Naive B cell (primary cell): ENCODE measurements around the gene SAP25. TPM values are rescaled to one million over a fixed set of nuclear protein-coding genes. Genes with fewer than 3 reads are reported as not detected.
A peak's percentile ranks its signal among the peaks of the same experiment; 100 is the strongest.
"Not testable (repeated sequence)": the region's sequence is repeated elsewhere in the genome, so short reads cannot be mapped to it uniquely, and the experiment has no call there.

Experiments used
- ATAC-seq, 2 donors: fragments of 150-1000 bp; cut with Tn5 transposase; 2 replicates each; pipeline ENCODE4 v1.10.0; 2021; ENCODE audit warnings: low read depth in 2 of 2, mild to moderate bottlenecking in 2 of 2, moderate library complexity in 2 of 2
- DNase-seq: peaks from one replicate; pipeline ENCODE4 v3.0.0; 2022
- H3K27ac Mint-ChIP-seq, 6 donors: one replicate each; pipeline ENCODE4 v1.8.0; 2020 to 2022; ENCODE audit warnings: mild to moderate bottlenecking in 6 of 6, mixed read lengths in 6 of 6, moderate library complexity in 5 of 6, inconsistent platforms in 2 of 6
- H3K27me3 Mint-ChIP-seq, 3 donors: one replicate each; pipeline ENCODE4 v1.8.0; 2021 to 2022; ENCODE audit warnings: mixed read lengths in 3 of 3, mild to moderate bottlenecking in 1 of 3
- H3K36me3 Mint-ChIP-seq, 2 donors: one replicate each; pipeline ENCODE4 v1.8.0; 2020 to 2022; ENCODE audit warnings: mixed read lengths in 2 of 2, inconsistent platforms in 1 of 2, mild to moderate bottlenecking in 1 of 2
- H3K4me1 Mint-ChIP-seq, 3 donors: one replicate each; pipeline ENCODE4 v1.8.0; 2020 to 2022; ENCODE audit warnings: mixed read lengths in 3 of 3, inconsistent platforms in 1 of 3, mild to moderate bottlenecking in 1 of 3, moderate library complexity in 1 of 3
- H3K4me3 Mint-ChIP-seq, 8 donors: one replicate each; pipeline ENCODE4 v1.8.0; 2020 to 2022; ENCODE audit warnings: mild to moderate bottlenecking in 8 of 8, mixed read lengths in 8 of 8, moderate library complexity in 8 of 8, inconsistent platforms in 2 of 8
- H3K9me3 Mint-ChIP-seq, 7 donors: one replicate each; pipeline ENCODE4 v1.8.0; 2020 to 2022; ENCODE audit warnings: mixed read lengths in 7 of 7, mild to moderate bottlenecking in 5 of 7, inconsistent platforms in 2 of 7, moderate library complexity in 1 of 7
- polyA plus RNA-seq, 6 donors: library from polyadenylated mRNA; unstranded; fragments of 300-500 nt; fragmentation: Illumina TruSeq; gene quantifications; one replicate each; pipeline ENCODE4 v1.2.3, GENCODE V29; 2021; ENCODE audit warnings: low read depth in 6 of 6

The SAP25 gene
- polyA plus RNA-seq, 6 donors from 2014 or later: not detected

DNA sequence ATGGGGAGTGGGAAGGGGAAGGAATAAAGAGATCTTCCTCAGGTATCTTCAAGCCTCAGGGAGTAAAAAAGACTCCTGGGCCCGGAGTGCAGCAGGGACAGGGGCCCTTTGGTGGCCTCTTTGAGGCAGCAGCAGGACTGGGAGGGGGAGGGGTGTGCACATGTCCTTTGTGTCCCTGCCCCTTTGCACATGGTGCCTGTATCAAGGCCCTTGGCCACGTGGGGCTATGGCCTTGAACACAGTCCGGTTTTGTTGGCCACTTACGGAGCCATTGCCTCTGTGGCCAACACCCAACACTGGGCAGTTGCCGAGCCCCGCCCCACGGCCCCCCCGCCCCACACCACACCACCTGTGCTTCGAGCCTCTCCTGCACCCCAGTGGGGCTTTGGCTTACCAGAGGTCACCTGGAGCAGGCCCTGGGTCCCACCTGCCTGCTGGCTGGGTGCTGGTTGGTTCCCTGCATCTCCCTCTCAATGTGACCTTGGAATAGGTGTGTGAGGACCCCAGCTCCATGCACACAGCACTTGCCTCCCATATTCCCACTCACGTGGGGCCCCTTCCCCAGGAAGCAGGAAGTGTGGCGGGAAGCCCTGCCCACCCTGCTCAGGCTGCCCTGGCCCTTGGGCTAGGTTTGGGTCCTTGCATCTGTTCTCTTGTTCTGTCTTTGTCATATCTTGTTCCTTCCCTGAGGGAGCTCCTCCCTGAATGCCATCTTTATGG lies 5.4 kb downstream of the SAP25 start:
- no peaks in the 10 kb centered on the region for H3K36me3 Mint-ChIP-seq
- no peak for DNase-seq
- no peaks in the 10 kb centered on the region for H3K9me3 Mint-ChIP-seq
- H3K27ac Mint-ChIP-seq: peak overlapping the region in 2 of 6 donors; percentile 42 to 89
- no peak for ATAC-seq
- H3K4me3 Mint-ChIP-seq: peak overlapping the region in 3 of 8 donors; percentile 47 to 85 (median 69)
- H3K27me3 Mint-ChIP-seq: no peaks in the 10 kb centered on the region
- peaks cover 27 to 61% (median 52%) of the 10 kb centered on the region in 3 donors for H3K4me1 Mint-ChIP-seq

DNA sequence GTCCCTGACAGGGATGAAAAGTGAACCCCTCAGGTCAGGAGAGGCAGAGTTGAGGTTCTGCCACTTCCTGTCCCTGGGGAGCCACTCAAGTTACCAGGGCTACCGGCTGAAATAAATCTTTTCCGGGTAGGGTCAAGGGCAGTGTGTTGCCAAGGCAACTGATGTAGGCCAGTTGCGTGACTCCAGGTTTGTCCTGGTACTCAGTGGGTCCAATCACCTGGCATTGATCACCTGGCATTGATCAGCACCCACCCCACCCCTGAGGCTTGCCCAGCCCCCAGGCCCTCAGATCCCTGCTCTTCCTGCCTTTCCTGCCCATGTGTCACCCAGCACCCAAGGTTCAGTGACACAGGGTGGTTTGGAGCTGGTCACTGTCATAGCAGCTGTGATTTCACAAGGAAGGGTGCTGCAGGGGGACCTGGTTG lies 5.9 kb downstream of the SAP25 start:
- DNase-seq: no peak
- Mint-ChIP-seq H3K36me3 (no peaks in the 10 kb centered on the region), H3K27ac (peak overlapping the region in 2 of 6 donors; percentile 24 to 68), H3K4me3 (peak overlapping the region in 1 of 8 donors; percentile 47), H3K9me3 (no peaks in the 10 kb centered on the region), H3K27me3 (no peaks in the 10 kb centered on the region), H3K4me1 (peaks cover 27 to 61% (median 52%) of the 10 kb centered on the region in 3 donors)
- no peak for ATAC-seq

DNA sequence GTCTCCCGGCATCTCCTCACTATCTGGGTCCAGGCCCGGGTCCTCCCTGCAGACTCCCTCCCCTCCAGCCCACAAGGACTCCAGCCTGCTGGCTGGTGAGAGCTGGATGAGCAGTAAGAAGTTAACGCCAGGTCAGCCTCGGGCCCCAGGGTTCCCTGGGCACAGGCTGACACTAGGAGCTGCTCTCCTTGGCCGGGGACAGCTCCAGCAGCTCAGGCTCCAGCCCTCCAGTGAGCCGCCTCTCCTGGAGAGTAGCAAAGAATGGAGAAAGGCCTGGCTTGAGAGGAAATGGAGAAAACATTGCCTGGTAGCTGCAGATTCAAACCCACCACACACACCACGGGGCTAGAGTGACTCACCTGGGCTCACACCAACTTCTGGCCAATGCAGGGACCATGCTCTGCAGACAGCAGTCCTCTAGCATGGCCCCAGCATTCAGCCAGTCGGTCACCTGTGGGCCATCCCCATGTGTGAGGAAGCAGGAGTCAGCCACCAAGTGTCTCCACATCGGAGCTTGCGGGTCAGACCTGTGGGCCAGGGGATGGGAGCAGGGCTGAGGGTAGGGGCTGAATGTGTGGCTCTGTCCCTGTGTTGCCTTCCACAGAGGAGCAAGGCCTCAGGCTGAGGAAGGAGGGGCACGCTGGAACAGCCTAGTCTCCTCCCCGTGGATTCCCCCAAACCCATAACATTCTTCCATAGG lies 6.5 kb downstream of the SAP25 start:
- H3K36me3 Mint-ChIP-seq: no peaks in the 10 kb centered on the region
- H3K4me3 Mint-ChIP-seq: peak overlapping the region in 1 of 8 donors; percentile 37
- H3K27me3 Mint-ChIP-seq: no peaks in the 10 kb centered on the region
- DNase-seq (no peak), ATAC-seq (no peak)
- peak overlapping the region in 2 of 6 donors; percentile 8 to 68 for H3K27ac Mint-ChIP-seq
- H3K4me1 Mint-ChIP-seq: peaks cover 27 to 58% (median 52%) of the 10 kb centered on the region in 3 donors
- no peaks in the 10 kb centered on the region for H3K9me3 Mint-ChIP-seq

DNA sequence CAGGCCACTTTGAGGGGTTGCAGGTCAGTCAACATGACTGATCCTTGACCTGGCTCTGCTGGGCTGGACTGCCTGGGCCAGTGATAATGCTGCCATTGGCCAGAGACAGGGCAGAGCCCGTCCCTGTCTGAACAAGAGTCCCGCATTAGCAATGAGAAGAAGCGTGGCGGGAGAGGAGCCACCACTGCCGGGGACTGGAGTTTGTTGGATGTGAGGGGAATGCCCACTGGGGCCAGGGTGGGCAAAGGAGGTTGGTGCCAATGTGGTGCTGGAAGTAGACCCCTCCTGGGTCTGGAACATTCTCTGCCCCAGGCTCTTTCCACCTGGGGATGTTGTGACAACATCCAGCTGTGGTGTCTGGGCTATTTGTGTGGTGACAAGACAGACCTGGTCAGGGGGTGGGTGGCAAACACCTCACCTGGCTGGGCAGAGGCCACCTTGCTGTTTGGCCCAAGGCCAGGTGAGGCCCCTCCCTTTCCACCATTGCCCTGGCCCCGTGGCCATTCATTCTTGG lies 7.6 kb downstream of the SAP25 start:
- Mint-ChIP-seq H3K4me1 (peaks cover 23 to 52% (median 43%) of the 10 kb centered on the region in 3 donors), H3K27ac (peak overlapping the region in 1 of 6 donors; percentile 8), H3K9me3 (no peaks in the 10 kb centered on the region), H3K4me3 (no peak overlapping the region), H3K27me3 (no peaks in the 10 kb centered on the region), H3K36me3 (no peaks in the 10 kb centered on the region)
- ATAC-seq: no peak
- no peak for DNase-seq

DNA sequence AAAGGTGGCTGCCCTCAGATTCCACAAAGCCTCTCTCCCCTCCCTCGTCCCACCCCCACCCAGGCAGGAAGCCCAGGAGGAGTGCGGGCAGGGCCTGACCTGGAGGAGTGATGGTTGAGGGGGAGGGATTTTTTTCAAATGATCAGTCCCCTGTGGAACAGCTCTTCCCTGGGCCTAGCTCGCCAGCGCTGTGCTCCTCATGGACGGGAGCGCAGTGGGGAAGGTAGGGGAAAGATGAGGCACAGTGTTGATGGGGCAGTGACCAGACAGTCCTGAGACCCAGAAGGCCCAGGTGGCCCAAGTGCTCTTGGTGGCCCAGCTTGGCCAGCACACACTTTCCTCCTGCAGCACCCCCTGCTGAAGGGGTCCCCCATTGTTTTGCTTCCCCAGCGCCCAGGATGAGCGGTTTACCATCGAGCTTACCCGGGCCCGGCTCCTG lies 8.5 kb downstream of the SAP25 start:
- no peaks in the 10 kb centered on the region for H3K36me3 Mint-ChIP-seq
- H3K9me3 Mint-ChIP-seq: no peaks in the 10 kb centered on the region
- DNase-seq: no peak
- no peaks in the 10 kb centered on the region for H3K27me3 Mint-ChIP-seq
- peaks cover 23 to 44% (median 38%) of the 10 kb centered on the region in 3 donors for H3K4me1 Mint-ChIP-seq
- ATAC-seq: no peak
- no peak overlapping the region for H3K27ac Mint-ChIP-seq
- H3K4me3 Mint-ChIP-seq: no peak overlapping the region

DNA sequence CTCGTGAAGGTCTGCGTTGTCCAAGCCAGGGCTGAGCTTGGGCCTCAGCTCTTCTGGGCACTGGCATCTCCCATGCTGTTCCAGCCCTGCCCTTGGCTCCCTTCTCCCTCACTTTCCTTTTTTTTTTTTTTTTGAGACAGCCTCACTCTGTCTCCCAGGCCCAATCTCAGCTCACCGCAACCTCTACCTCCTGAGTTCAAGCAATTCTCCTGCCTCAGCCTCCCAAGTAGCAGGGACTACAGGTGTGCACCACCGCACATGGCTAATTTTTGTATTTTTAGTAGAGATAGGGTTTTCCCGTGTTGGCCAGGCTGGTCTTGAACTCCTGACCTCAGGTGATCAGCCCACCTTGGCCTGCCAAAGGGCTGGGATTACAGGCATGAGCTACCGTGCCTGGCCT lies 9.3 kb downstream of the SAP25 start:
- H3K4me3 Mint-ChIP-seq, H3K36me3 Mint-ChIP-seq, H3K27me3 Mint-ChIP-seq, ATAC-seq, DNase-seq, H3K9me3 Mint-ChIP-seq: not testable (repeated sequence)
- Mint-ChIP-seq H3K27ac (peak overlapping the region in 1 of 6 donors; percentile 60), H3K4me1 (peaks cover 25 to 42% (median 40%) of the 10 kb centered on the region in 3 donors)

DNA sequence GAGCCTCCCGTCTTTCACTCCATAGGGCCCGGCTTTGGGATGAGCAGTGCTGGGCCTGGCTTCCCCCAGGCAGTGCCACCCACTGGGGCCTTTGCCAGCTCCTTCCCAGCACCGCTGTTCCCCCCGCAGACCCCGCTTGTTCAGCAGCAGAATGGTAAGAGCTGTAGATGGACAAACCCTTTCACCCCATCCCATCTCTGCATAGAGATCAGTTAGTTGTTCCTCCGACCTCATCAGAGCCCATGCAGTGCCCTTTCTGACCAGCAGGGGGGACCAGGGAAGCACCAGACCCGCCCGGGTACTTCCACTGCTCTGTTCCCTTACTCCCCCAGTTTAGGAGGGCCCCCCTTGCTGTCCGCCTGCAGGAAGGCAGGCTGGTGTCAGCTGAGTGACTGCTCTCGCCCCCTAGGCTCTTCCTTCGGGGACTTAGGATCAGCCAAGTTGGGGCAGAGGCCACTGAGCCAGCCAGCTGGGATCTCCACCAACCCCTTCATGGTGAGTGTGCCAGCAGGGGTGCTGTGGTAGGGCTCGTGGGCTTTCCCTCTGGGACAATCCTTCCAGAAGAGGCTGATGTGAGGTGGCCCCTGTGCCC lies 9.8 kb downstream of the SAP25 start:
- peak overlapping the region in 1 of 6 donors; percentile 76 for H3K27ac Mint-ChIP-seq
- H3K27me3 Mint-ChIP-seq: no peaks in the 10 kb centered on the region
- no peaks in the 10 kb centered on the region for H3K36me3 Mint-ChIP-seq
- H3K4me3 Mint-ChIP-seq: no peak overlapping the region
- DNase-seq (peak; percentile 76), ATAC-seq (peak; percentile 76 to 77)
- peaks cover 20 to 42% (median 38%) of the 10 kb centered on the region in 3 donors for H3K4me1 Mint-ChIP-seq
- H3K9me3 Mint-ChIP-seq: no peaks in the 10 kb centered on the region

DNA sequence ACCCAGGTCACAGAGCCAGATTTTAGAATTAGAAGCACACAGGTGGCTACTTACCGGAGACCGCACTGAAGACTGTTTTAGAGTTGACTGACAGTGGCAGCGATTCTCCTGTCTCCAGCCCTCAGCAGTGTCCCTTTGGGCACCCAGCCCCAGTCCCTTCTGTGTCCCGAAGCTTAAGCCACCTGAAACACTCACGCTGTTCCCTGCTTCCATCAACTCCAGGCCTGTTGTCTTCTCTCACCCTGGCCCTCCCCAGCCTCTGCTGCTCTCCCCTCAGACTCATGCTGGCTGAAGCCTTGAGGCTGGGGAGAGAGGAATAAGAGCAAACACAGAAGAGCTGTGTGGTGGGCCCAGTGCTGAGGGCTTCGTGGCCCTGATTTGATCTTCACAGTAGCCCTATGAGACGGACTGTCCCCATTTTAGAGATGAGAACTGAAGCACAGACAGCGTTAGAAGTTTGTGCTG lies 10.6 kb downstream of the SAP25 start:
- H3K36me3 Mint-ChIP-seq: no peaks in the 10 kb centered on the region
- peak overlapping the region in 1 of 8 donors; percentile 25 for H3K4me3 Mint-ChIP-seq
- H3K4me1 Mint-ChIP-seq: peaks cover 15 to 34% (median 31%) of the 10 kb centered on the region in 3 donors
- ATAC-seq: no peak
- no peaks in the 10 kb centered on the region for H3K9me3 Mint-ChIP-seq
- no peak overlapping the region for H3K27ac Mint-ChIP-seq
- DNase-seq: no peak
- no peaks in the 10 kb centered on the region for H3K27me3 Mint-ChIP-seq

DNA sequence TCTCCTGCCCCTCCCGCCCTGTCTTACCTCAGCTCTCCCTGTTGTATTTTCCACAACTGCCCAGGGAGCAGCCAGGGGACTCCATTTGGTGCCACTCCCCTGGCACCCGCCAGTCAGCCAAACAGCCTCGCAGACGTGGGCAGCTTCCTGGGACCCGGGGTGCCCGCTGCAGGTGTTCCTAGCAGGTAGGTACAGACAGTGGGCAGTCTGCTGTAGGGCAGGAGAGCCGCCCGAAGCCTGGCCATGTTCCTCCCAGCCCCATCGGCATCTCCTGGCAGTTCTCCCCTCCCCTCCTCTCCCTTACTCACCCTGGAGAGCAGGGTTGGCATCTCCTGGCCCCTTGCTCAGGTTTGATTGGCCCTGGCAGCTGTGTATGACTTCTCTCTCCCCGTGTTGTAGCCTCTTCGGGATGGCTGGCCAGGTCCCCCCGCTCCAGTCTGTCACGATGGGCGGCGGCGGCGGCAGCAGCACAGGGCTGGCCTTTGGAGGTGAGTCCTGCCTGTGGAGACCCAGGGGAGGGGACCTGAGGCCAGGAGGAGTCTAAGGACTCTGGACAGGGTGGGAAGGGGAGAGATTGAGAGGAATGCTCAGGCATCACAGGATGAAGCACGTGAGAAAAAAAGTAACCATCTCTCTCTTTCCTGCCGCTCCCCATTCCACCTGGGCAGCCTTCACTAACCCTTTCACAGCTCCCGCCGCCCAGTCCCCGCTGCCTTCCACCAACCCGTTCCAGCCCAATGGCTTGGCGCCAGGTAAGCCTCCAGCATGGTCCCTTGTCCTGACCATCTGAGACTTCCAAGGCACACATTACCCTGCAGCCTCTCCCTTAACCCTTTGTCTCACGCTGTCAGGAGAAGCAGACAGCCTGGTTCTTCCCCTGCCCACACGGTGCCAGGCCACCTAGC lies 11.3 kb downstream of the SAP25 start:
- no peak for ATAC-seq
- H3K4me3 Mint-ChIP-seq: no peak overlapping the region
- no peaks in the 10 kb centered on the region for H3K9me3 Mint-ChIP-seq
- H3K27ac Mint-ChIP-seq: peak overlapping the region in 1 of 6 donors; percentile 62
- H3K36me3 Mint-ChIP-seq: no peaks in the 10 kb centered on the region
- no peaks in the 10 kb centered on the region for H3K27me3 Mint-ChIP-seq
- DNase-seq: no peak
- H3K4me1 Mint-ChIP-seq: peaks cover 8 to 27% (median 24%) of the 10 kb centered on the region in 3 donors

DNA sequence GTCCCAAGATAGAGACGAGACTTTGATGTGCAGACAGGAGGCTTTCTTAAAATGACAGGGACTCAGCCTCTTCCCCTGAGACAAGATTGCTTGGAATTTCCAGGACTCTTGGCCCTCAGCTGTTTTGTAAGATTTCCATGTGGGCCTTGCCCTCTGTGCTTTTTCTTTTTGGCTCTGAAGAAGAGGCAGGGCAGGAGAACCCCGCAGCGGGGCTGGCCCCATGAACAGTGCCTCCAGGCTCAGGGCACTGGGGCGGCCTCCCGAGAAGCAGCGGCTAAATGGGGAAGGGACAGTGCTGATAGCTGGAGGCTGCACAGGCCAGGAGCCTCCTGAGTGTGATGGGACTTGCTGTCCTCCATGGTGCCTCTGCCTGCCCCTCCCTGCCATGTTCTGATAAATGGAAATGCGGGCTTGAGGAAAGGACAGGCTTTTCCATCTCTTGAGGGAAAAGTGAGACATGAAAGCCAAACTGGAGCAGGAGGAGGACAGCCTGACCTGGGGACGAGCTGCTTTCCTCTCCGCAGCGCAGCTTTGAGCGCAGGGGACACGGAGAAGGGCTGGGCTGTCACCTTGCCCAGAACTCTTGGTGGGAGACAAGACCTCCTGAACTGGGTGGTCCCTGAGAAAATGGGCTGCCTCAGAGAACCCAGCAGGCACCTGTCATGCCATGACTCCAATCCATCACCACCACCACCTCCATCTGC lies 12.1 kb downstream of the SAP25 start:
- peaks cover 8 to 20% (median 19%) of the 10 kb centered on the region in 3 donors for H3K4me1 Mint-ChIP-seq
- H3K9me3 Mint-ChIP-seq: no peaks in the 10 kb centered on the region
- H3K27me3 Mint-ChIP-seq: no peaks in the 10 kb centered on the region
- no peak for ATAC-seq
- no peak overlapping the region for H3K4me3 Mint-ChIP-seq
- no peaks in the 10 kb centered on the region for H3K36me3 Mint-ChIP-seq
- no peak overlapping the region for H3K27ac Mint-ChIP-seq
- DNase-seq: no peak

DNA sequence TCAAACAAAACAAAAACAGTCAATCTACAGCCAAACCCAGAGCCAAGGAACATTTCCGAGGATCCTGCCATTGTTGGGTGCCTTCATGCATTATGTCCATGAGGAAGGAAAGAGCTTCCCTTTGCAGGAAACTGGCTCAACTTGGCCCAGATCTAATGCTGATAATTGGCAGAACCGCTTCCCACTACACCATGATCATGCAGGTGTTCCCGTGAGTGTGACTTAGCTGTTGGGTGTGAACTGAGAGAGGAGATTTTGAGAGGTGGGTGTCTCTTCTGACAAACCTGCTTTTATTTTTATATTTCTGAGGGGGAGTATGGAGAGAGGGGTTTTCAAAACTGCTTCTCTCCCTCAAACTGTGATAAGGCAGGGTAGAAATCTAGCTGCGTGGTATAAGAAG lies 14.6 kb downstream of the SAP25 start:
- DNase-seq (no peak), ATAC-seq (no peak)
- no peak overlapping the region for H3K27ac Mint-ChIP-seq
- H3K4me3 Mint-ChIP-seq: no peak overlapping the region
- H3K9me3 Mint-ChIP-seq: no peaks in the 10 kb centered on the region
- no peaks in the 10 kb centered on the region for H3K27me3 Mint-ChIP-seq
- H3K36me3 Mint-ChIP-seq: peaks cover 0 to 5% of the 10 kb centered on the region in 2 donors
- H3K4me1 Mint-ChIP-seq: peaks cover 8 to 17% (median 14%) of the 10 kb centered on the region in 3 donors

DNA sequence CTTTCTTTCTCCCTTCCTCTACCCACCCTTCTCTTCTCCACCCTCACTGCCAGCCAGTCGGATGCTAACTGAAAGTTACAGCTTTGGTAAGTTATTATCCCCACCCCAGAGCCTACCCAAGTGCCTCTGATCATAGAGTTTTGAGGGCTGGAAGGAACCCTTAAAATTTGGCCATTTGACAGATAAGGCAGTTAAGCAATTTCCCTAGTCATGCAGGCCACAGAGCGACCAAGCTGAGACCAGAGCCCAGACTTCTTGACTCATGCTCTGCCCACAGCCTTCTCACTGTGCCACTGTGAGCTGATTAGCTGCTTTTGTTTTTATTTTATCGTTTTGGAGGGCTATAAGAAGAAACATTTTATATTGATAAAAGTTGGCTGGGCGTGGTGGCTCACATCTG lies 17.2 kb downstream of the SAP25 start:
- H3K4me1 Mint-ChIP-seq: peaks cover 7 to 15% (median 8%) of the 10 kb centered on the region in 3 donors
- ATAC-seq (no peak), DNase-seq (no peak)
- H3K4me3 Mint-ChIP-seq: no peak overlapping the region
- H3K9me3 Mint-ChIP-seq: no peaks in the 10 kb centered on the region
- no peaks in the 10 kb centered on the region for H3K27me3 Mint-ChIP-seq
- H3K27ac Mint-ChIP-seq: no peak overlapping the region
- H3K36me3 Mint-ChIP-seq: peaks cover 5 to 7% of the 10 kb centered on the region in 2 donors
